Measurements from ENCODE around the gene MTNR1A. TPM values are rescaled to one million over a fixed set of nuclear protein-coding genes. Genes with fewer than 3 reads are reported as not detected.

MTNR1A gene
- total and polyA plus RNA-seq, 2 donors (not counting 3 experiments of a cell fraction or from before 2014, with no cell fraction given): not detected

GRCh38 chr4:186516287-186516686, 39.1 kb downstream of the MTNR1A start:
- intact Hi-C loops (cut with micrococcal nuclease): no loop called here
- no peaks in the 10 kb centered on the region for H3K79me2 ChIP-seq (ENCODE audit: control insufficient read depth, insufficient read depth, low read length)
- TF ChIP-seq POLR2A (IDR thresholded peaks at IDR 0.05; ENCODE audit: low read depth, low read length): no peak
- TF ChIP-seq MYC (IDR thresholded peaks at IDR 0.05; ENCODE audit: low read depth, low read length): no peak
- TF ChIP-seq FOS (IDR thresholded peaks at IDR 0.05; ENCODE audit: borderline replicate concordance, insufficient read depth, low read length): no peak
- no peak for TF ChIP-seq JUN (IDR thresholded peaks at IDR 0.05; ENCODE audit: borderline replicate concordance, insufficient read depth, insufficient read length, low read depth)
- TF ChIP-seq, protein P1, sequence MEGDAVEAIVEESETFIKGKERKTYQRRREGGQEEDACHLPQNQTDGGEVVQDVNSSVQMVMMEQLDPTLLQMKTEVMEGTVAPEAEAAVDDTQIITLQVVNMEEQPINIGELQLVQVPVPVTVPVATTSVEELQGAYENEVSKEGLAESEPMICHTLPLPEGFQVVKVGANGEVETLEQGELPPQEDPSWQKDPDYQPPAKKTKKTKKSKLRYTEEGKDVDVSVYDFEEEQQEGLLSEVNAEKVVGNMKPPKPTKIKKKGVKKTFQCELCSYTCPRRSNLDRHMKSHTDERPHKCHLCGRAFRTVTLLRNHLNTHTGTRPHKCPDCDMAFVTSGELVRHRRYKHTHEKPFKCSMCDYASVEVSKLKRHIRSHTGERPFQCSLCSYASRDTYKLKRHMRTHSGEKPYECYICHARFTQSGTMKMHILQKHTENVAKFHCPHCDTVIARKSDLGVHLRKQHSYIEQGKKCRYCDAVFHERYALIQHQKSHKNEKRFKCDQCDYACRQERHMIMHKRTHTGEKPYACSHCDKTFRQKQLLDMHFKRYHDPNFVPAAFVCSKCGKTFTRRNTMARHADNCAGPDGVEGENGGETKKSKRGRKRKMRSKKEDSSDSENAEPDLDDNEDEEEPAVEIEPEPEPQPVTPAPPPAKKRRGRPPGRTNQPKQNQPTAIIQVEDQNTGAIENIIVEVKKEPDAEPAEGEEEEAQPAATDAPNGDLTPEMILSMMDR (IDR thresholded peaks at IDR 0.05; ENCODE audit: extremely low read depth in 1 of 2, insufficient read depth in 1 of 2, low read depth in 1 of 2, low read length in 2 of 2): no peak
- TF ChIP-seq EZH2 (IDR thresholded peaks at IDR 0.05; ENCODE audit: borderline replicate concordance, low read depth, low read length, severe bottlenecking): no peak
- TF ChIP-seq POLR2AphosphoS5 (IDR thresholded peaks at IDR 0.05; ENCODE audit: insufficient read depth, low read depth, low read length): no peak
- no peak for TF ChIP-seq MAX (IDR thresholded peaks at IDR 0.05; ENCODE audit: insufficient read depth, insufficient read length)
- no peak for TF ChIP-seq GATA2 (IDR thresholded peaks at IDR 0.05; ENCODE audit: insufficient read depth, insufficient read length, low read depth, low read length)
- H3K4me1 ChIP-seq (ENCODE audit: control insufficient read depth, extremely low read depth, insufficient read depth, low read length): no peaks in the 10 kb centered on the region
- CTCF ChIA-PET: no interaction called here
- no peaks in the 10 kb centered on the region for H3K9me1 ChIP-seq (replicated peaks; ENCODE audit: control insufficient read depth, extremely low read depth, insufficient read depth, low read length)
- DNase-seq (ENCODE audit: low read depth, low spot score): no peak
- H3K27ac ChIP-seq (ENCODE audit: insufficient read depth, low read depth, low read length): no peak overlapping the region
- no peak overlapping the region for H3K4me3 ChIP-seq (replicated peaks in 1 of 3; ENCODE audit: insufficient read depth in 1 of 3, low read depth in 1 of 3, low read length in 3 of 3)
- no peak overlapping the region for H2AFZ ChIP-seq (ENCODE audit: low read depth, low read length)
- POLR2A ChIA-PET: no interaction called here
- no peak overlapping the region for H3K4me2 ChIP-seq (ENCODE audit: insufficient read depth, low read length)
- FAIRE-seq: no peak
- dilution Hi-C loops (cut with MboI; ENCODE audit: extremely low pct_ligation_motif_present, low sequenced_read_pairs): no loop called here
- peaks cover 13% of the 10 kb centered on the region for H3K9me3 ChIP-seq (replicated peaks; ENCODE audit: control insufficient read depth, insufficient read depth, low read length)
- no TSS peak for BruUV-seq (replicated peaks)
- H3K36me3 ChIP-seq (ENCODE audit: control insufficient read depth in 2 of 2, extremely low read depth in 1 of 2, insufficient read depth in 2 of 2, low read length in 2 of 2): no peaks in the 10 kb centered on the region
- H3K27me3 ChIP-seq (ENCODE audit: control insufficient read depth in 2 of 2, insufficient read depth in 2 of 2, low read length in 2 of 2): no peaks in the 10 kb centered on the region
- no peaks in the 10 kb centered on the region for H4K20me1 ChIP-seq (replicated peaks; ENCODE audit: control insufficient read depth, extremely low read depth, insufficient read depth, low read length)
- no peak overlapping the region for H3K9ac ChIP-seq (replicated peaks; ENCODE audit: extremely low read depth, insufficient read depth, low read length)

All from endothelial cell of umbilical vein (primary cell).